Measurements from ENCODE around the gene ELOVL1.

ELOVL1 gene

DNA sequence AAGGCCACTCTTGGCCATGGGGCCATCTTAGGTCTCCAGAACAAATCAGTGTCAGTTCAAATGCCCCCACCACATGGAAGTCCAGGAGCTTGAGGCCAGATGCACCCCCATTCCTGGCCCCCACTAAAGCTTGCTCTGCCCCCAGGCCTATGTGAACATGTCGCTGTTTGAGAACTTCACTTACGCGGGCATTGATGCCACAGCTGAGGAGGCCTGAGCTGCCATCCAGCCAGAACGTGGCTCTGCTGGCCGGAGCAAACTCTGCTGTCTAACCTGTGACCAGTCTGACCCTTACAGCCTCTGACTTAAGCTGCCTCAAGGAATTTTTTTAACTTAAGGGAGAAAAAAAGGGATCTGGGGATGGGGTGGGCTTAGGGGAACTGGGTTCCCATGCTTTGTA lies 45.3 kb downstream of the ELOVL1 start:
- DNase-seq = no peak

DNA sequence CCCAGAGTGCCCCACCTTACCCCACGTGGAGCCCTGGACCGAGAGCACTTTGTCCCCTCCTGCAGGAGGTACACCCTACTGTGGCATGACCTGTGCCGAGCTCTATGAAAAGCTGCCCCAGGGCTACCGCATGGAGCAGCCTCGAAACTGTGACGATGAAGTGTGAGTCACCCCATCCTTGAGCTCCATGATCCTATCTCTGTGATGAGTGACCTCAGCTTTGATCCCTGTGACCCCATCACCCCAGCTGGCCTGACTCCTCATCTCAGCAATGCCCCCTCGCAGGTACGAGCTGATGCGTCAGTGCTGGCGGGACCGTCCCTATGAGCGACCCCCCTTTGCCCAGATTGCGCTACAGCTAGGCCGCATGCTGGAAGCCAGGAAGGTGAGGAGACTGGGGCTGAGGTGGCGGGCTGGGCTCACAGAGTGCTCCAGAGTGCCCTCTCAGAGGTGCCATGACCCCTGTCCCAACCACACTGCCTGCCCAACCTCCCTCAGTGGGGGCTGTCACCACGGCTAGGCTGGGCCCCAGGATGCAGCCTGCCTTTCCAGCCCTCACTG lies 46.4 kb downstream of the ELOVL1 start:
- DNase-seq = no peak

DNA sequence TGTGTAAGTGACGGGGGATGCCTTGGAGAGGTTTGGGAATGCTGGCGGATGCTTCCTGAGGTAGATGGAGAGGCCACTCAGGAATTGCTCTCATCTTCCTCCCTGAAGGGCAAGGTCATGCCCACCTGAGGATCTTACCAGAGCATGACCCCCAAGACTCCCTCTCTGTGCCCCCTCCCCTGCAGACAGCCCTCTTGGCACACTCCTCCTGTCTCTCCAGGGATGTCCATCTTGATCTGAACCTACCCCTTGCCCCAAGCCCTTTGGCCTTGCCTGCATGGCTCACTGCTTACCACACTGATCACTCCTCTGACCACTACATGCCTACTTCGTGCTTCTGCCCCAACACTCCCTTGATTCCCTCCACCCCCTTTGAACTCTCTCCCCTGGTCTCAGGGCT lies 48.0 kb downstream of the ELOVL1 start:
- no peak for DNase-seq

DNA sequence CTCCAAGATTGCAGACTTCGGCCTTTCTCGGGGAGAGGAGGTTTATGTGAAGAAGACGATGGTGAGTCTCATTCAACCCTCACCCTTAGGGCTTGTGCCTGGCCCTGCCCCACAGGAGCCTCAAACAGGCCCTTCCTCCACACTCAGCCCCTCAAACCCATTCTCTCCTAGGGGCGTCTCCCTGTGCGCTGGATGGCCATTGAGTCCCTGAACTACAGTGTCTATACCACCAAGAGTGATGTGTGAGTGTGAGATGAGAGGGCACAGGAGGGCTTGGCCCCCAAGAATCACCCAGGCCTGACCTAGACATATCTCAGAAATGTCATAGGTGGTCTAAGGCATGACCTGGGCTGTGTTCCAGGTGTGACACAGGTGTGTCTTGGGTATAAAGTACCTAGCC lies 48.5 kb downstream of the ELOVL1 start:
- DNase-seq = no peak

DNA sequence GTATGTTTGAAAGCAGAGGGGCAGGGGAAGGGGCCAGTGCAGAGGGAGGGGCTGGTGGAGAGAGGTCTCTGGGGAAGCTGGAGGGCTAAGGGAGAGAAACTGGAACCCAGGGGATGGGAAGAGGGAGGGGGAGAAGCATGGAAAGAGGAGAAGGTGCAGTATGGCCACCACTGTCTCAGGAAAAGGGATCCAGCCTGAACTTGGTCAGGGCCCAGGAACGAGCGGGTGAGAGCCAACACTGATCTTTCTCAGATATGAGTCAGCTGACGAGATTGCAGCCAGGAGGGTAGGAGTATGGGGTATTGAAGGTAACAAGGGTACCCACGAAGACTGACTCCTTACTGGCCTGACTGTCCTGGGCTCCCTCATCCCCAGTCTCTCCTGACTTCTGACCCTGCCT lies 49.0 kb downstream of the ELOVL1 start:
- DNase-seq = no peak

DNA sequence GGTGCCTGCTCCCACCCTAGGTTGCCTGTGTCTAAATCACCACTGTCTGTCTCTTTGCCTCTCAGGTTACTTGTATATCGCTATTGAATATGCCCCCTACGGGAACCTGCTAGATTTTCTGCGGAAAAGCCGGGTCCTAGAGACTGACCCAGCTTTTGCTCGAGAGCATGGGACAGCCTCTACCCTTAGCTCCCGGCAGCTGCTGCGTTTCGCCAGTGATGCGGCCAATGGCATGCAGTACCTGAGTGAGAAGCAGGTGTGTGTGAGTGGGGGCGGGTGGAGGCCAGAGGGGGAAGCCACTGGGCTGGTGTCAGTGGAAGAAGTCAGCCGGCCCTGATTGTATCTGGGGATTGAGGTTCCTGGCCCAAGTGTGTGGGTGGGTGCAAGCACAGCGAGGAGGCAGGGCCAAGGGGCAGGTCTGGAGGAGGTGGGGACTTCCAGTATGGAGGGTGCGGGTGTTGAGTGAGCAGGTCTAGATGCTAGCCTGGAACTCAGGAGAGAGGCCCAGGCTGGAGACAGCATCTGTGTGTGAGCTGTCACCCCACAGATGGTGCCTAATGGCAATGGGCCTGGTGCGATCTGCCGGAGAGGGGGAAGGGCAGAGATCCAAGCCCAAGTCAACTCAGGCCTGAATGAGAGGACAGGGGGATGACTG lies 49.9 kb downstream of the ELOVL1 start:
- DNase-seq = no peak

DNA sequence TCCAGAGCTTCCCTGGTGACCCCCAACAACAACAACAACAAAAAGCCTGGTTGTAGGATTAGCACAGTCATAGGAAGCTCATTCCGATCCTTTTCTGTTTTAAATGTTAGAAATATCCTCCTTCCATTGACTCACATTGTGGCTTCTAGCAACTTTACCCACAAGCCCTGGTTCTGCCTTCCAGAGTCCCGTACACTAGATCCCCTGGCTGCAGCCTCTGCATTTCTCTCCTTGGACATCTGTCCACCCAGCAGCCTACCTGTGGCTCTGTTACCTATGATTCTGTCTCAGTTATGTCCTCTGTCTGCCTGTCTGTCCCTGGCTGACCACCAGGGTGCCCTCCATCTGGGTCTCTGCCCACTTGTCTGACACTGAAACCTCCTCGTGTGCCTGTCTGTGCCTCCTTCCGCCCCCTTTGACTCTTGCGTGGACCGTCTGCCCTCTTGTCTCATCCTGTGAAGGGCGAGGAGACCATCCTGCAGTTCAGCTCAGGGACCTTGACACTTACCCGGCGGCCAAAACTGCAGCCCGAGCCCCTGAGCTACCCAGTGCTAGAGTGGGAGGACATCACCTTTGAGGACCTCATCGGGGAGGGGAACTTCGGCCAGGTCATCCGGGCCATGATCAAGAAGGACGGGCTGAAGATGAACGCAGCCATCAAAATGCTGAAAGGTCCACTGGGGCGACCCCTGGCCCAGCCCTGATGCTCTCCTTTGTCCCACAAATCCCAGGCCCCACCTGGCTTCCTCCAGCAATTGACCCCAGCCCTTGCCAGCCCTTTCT lies 50.9 kb downstream of the ELOVL1 start:
- DNase-seq = no peak

DNA sequence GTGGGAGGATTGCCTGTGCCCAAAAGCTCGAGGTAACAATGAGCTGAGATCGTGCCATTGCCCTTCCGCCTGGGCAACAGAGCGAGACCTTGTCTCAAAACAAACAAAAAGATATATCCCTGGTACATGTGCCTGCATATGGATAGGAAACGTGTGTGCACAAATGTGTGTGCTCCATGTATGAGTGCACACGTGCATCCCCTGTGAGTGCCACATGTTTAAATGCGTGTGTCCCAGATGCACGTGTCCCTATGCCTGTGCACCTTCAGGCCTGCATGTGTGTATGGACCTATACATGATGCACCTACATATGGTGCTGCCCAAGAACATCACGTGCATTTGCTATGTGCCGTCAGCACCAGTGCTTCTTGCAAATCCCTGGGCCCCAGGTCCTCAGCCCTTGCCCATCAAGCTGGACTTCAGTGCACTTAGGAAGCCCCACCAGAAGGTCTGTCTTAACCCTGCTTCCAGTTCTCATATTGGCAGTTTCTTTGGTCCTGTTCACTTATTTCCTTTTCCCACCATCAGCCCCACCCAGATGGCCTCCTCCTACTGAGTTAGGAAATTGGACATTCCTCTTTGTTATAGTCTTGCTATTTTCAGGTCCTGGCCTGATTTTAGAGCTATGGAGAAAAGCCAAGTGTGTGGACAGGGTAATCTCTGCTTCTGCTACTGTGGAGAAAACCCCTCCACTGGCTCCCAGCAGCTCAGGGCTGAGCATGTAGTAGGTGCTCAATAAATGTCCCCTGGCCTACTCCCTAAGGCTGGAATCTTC lies 51.7 kb downstream of the ELOVL1 start:
- no peak for DNase-seq

DNA sequence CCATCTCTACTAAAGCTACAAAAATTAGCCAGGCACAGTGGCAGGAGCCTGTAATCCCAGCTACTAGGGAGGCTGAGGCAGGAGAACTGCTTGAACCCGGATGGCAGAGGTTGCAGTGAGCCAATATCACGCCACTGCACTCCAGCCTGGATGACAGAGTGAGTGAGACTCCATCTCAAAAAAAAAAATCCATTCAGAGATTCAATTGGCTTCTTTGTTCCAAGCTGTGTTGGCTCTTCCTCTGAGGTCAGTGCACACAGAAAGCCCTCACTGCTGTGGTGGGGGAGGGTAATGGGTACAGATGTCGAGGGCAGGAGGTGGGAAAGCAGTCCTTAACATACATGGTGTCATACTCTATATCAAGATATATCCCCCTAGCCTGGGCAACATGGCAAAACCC lies 52.3 kb downstream of the ELOVL1 start:
- no peak for DNase-seq

DNA sequence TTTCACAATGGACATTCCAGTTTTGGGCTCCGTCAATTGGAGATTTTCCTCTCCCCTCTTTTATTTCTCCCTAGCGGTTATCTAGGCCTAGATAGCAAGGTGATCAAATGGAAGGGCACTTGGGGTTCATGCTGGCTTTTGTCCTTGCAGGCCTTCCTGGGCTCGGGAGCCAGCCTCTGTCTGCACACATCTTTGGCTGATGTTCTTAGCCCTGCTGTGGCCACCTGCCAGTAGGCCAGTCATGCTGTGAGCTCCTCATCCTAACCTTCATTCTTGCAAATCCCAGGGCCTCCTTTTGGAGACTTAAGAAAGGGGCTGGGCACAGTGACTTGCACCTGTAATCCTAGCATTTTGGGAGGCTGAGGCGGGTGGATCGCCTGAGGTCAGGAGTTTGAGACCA lies 53.6 kb downstream of the ELOVL1 start:
- DNase-seq = no peak

DNA sequence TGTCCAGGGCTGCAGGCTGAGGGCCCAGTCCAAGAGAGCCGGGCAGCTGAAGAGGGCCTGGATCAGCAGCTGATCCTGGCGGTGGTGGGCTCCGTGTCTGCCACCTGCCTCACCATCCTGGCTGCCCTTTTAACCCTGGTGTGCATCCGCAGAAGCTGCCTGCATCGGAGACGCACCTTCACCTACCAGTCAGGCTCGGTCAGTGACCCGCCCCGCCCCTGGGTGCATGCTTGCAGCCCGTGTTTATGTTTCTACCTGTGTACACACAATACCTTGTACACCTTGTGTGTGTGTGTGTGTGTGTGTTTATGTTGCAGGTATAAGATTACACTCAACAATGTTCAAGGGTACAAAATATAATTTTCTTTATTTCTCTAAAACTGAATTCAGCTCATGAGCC lies 54.0 kb downstream of the ELOVL1 start:
- DNase-seq = no peak

Measured in NCI-H2081 treated with DMSO at 0.1 percent for 48 hours (cell line).